HG02798 (cell line): ENCODE measurements around the gene IGFBP4.

Experiments used
- ATAC-seq: cut with Tn5 transposase; IDR thresholded peaks from one replicate; pipeline ENCODE4 v1.9.1; 2021; ENCODE audit warnings: mild to moderate bottlenecking; ENCODE audit not compliant: unreplicated experiment, poor library complexity

The IGFBP4 gene

DNA sequence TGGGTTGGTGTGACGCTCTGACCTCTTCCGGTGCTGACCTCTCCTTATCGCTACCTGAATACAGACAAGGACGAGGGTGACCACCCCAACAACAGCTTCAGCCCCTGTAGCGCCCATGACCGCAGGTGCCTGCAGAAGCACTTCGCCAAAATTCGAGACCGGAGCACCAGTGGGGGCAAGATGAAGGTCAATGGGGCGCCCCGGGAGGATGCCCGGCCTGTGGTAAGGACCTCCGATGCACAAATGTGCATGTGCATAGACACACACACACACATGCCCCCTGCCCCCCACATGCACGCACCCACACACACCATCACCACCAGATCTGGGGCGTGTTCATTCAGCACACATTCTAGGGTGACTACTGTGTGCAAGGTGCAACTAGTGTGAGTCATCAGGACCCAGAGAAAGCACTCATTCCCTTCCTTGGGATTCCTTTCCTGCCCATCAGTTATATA, 9.7 kb downstream of the IGFBP4 start:
- no peak for ATAC-seq

DNA sequence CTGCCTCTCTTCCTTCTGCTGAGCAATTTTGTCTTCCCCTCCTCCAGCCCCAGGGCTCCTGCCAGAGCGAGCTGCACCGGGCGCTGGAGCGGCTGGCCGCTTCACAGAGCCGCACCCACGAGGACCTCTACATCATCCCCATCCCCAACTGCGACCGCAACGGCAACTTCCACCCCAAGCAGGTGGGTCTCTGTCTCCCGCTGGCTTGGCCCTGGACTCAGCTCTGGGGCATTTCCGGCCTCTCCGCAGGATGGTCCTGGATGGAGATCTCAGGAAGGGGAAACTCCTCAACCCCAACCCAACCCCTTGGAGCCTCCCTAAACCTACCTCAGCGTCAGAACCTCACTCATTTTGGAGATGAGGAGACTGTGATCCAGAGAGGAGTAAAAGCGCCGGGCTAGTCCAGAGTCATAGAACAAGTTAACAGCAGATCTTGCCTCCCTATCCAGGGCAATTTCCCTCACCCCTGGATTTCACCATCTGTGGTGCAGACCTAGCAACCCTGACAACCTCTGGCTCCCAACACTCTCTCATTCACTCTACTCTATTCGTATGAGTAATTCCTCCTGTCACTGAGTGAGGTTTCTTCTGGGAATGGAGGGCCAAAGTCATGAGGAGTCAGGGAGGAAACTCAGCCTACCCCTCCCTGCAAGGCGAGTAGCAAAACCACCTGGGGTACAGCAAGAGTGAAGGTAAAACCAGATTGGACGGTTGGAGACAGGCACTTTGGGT, 10.8 kb downstream of the IGFBP4 start:
- no peak for ATAC-seq

DNA sequence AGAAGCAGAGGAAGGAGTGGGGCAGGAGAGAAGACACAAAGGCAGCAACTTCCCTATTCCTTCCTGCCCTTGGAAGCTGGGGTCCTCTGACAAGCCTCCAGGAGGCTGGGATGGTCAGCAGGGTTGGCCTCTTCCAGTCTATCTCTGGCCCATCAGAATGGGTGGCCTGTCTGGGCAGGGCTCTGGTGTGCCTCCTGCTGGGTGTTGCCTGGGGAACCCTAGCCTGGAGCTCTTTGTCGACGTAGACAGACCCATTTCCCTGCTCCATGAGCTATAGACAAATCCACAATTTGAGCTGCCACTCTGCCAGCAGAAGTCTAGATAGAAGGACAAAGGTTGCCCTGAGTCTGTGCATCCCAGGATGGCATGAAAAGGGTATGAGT, 11.4 kb downstream of the IGFBP4 start:
- ATAC-seq, result no peak

DNA sequence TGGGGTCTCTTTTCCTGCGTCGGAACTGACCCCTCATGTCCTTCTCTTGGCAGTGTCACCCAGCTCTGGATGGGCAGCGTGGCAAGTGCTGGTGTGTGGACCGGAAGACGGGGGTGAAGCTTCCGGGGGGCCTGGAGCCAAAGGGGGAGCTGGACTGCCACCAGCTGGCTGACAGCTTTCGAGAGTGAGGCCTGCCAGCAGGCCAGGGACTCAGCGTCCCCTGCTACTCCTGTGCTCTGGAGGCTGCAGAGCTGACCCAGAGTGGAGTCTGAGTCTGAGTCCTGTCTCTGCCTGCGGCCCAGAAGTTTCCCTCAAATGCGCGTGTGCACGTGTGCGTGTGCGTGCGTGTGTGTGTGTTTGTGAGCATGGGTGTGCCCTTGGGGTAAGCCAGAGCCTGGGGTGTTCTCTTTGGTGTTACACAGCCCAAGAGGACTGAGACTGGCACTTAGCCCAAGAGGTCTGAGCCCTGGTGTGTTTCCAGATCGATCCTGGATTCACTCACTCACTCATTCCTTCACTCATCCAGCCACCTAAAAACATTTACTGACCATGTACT, 13.2 kb downstream of the IGFBP4 start:
- no peak for ATAC-seq

DNA sequence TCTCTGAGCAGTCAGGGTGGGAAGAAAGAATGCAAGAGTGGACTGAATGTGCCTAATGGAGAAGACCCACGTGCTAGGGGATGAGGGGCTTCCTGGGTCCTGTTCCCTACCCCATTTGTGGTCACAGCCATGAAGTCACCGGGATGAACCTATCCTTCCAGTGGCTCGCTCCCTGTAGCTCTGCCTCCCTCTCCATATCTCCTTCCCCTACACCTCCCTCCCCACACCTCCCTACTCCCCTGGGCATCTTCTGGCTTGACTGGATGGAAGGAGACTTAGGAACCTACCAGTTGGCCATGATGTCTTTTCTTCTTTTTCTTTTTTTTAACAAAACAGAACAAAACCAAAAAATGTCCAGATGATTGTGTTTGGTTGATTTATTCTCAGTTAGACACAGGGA, 14.1 kb downstream of the IGFBP4 start:
- no peak for ATAC-seq

DNA sequence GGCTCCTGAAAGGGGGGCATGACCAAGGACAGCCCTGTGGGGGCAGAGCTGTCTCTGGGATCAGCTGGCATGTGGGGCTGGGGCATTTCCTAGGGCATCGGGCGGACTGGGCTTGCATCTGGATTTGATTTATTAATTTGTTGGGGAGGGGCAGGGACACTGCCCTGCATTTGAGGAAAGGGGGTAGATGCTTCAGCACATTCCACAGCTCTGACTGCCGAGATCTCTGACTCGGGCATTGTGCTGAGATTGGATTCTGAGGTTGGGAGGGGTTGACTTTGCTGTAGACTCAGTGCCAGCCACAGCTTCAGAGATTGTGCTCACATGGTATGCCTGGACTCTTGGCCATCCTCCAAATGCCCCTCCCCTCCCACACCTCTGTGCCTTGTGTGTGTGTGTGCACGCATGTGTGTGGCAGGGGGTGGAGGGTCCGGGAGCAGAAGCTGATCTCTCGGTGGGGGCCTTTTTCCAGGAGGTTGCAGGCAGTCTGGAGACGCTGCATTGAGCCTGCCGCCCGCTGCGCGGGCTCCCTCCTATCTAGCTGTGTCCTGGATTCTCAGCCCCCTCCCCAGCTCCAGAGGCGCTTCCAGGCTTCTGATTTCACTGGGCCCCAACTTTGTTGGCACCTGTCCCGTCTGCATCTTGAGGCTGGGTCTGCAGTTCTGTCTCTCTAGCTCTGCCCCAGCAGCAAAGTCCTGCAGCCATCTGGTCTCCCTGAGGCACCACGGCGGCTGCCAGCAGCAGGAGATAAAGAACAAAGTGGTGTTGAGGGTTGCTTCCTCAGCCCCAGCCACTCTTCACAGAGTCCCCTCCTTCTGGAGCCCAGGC, 14.9 kb downstream of the IGFBP4 start:
- ATAC-seq, result no peak

DNA sequence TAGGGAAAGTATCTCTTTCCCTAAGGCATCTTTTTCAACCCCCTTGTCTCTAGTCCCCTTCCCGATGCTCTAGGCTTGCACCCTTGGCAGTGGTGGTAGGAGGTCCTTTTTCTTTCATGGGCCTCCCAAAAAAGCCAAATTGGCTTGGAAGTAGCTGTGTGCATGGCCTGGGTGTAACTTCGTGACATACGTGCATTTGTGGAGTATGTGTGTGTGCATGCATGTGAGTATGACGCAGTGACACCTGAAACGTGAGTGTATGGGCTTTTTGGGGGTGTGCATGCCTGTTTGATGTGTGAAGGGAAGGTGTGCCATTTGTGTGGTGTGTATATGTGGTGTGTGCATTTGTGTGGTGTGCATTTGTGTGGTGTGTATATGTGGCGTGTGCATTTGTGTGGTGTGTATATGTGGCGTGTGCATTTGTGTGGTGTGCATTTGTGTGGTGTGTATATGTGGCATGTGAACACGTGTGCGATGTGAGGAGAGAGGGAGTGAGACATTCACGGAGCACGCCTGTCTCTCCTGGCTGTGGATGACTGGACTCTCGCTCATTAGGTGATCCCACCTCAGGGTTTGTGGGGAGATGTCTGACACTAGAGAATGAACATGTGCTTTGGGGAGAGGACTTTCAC, 15.7 kb downstream of the IGFBP4 start:
- ATAC-seq, result no peak

DNA sequence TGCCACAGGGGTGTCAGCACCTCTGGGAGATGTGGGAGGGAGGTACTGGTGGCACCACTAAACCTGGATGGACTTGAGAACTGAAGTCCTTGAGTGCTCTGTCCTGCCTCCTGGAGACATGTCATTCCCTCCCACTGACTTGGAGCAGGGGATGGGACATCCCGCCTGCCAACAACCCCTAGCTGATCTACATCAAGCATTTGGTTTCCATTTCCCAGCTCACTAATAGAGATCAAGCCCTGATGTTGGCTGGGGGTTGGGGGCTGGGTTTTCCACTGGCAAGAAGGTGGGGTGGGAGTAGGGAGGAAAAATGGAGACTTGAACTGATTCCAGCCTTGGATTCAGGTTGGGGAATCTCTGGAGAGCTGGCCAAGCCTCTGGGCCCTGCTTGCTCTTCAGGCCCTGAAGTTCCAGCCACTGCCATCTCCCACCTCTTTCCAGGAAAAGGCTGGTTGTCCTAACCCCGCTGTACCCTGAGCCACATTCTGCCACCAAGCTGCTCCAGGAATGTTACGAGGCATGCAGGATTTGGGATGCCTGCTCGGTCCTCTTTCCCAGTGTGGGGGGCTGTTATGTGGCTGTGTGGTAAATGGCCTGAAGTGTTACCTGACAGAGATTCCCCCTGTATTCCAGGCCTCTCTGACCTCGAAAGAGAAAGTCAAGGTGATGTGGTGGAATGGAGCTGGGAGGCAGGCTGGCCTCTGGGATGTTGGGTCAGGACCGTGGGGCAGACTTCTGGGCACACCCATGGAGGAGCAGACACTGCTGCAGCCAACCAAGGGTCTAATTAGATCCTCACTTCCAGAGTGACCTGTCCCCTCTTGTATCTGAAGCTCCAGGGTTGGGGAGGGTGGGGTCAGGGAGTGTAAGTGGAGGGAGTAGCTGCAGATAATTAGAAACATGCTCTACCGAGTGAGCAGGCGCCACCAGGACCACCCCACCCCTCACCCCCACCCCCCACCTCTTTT, 16.7 kb downstream of the IGFBP4 start:
- ATAC-seq, result no peak

DNA sequence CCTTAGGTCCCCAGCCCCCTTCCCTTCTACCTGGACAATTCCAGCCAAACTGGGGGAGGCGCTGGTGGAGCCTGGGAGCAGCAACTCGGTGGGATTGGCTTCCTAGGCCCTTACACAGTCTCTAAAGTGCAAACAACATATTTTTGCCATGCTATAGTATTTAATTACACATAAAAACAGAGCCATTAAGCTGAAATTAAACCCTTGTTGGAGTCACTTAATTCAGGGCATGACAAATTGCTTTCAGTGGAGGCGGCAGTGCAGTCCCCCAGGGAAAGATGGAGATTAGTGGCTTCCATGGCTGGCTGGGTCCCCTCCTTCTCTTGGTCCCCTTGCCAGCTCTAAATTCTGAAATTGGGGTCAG, 17.3 kb downstream of the IGFBP4 start:
- ATAC-seq, result no peak

DNA sequence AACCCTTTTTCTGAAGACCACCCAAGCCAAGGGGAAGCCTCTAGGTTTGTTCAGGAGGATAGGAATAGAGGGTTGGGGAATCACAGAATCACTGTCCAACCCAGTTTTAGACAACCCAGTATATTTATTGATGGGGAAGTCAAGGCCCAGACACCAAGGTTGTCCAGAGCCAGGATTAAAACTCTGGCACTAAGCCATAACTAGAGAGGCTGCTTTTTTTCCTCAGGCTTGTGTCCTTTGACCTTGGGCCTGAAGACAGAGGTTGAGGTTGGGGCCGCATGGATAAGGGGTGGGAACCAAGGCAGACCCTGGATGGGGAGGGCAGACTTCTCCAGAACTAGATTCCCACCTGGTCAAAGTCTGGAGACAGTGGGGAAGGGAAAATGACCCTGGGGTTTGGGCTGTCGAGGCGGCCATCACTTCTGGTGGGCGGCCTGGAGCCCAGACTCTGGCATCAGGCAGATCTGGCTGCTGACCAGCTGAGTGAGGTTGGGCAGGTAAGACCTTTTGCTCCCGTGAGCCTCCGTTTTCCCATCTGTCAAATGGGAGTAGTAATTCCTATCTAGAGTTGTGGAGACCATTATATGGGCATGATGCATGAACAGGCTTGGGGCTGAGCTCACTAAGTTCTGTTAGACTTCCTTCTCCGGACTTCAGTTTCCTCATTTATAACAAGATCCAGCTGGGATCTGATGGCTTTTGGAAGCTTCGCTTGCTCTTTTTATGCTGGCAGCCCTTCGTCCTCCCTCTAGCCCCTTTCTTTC, 17.9 kb downstream of the IGFBP4 start:
- ATAC-seq, result no peak

DNA sequence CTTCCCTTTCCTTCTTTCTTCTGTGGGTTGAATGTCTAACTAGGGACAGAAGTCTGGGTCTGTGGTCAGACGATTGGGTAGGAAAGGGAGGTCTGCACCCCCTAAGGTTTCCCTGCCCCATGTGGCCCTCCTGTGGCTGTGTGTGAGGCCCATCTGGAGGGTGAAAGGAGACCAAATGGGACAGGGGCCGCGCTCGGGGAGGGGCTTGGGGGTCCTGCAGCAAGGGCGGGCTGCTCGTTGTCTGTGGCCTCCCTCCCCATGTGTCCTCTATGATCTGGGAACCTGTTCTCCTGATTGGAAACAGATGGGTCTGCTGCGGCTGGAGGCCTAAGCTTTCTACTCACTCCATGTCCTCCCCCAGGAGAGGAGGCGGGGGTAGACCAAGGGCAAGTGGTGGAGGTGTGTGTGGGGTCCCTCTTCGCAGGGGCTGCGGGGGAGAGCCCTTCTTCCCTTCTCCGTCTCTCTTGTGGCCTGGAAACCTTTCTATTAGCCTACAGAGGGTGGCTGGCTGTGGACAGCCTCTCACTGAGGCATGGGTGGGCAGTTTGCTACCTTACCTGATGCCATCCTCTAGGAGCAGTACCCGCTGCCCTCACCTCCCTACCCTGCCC, 18.6 kb downstream of the IGFBP4 start:
- no peak for ATAC-seq

DNA sequence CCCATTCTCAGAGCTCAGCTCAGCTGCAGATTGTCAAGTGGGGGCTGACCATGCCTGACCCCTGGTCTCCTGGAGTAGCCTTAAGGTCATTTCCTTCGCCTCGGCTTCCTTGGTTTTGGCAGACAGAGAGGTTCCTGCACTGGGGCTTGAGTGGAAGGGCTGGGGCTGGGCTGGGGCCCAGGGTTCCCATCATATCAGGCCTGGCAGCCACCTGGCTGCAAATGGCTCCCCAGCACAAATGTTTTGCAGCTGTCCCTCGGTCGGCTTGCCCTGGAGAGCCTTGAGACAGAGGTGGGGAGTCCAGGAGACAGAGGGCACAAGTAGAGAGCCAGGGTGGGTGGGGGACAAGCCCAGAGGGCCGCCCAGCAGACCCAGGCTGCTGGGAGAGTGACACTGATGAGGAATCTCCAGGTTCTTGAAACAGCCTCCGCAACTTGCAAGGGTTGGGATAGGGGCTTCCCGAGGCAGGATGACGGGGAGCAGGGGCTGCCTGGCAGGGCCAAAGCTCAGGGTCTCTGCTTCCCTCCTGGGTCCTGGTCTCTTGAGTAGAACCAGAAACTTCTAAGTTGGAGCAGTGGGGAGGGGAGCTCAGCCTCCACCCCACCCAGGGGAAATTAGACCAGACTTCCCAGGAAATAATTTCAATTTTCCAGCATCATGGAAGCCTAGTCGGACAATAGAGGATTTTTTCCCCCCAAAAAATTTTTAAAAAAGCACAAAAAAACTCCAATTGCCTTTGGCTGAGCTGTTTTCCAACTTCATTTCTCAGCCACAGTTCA, 19.3 kb downstream of the IGFBP4 start:
- no peak for ATAC-seq

DNA sequence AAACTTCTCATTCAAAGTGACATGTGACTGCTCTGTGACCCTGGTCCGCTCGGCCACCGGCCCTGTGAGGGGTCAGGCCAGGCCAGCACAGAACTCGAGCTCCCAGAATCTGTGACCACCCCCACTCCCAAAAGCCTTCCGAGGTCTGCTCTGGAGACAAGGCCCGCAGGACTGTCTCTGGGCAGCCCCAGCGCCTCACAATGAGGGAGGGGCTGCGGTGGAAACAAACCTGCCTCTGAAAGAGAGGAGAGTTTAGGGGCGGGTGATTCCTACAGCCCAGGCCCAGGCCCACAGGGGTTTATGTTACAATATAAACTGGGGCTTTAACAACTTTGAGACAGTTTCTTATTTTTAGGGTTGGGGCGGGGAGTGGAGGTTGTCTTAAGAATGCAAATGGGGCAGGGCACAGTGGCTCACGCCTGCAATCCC, 19.9 kb downstream of the IGFBP4 start:
- ATAC-seq, result no peak

DNA sequence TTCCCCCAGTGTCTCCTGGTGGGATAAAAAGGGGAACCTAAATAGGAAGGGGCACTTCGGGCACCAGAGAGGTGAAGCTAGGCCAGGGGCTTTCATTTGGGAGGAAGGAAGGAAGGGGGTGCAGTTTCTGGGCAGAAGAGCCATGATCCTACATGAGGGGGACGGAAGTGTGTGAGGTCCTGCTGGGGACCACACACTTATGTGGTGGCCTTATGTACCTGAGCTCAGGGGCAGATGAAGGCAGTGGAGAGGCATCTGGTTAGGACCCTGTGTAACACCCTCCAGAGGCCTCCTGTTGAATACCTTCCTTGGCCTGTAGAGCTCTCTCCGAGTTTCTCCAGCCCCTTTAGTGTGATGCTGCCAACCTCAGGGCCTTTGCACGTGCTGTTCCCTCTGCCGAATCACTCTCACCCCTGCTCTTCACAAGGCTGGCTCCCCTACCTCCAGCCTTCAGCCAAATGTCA, 21.2 kb downstream of the IGFBP4 start:
- no peak for ATAC-seq

DNA sequence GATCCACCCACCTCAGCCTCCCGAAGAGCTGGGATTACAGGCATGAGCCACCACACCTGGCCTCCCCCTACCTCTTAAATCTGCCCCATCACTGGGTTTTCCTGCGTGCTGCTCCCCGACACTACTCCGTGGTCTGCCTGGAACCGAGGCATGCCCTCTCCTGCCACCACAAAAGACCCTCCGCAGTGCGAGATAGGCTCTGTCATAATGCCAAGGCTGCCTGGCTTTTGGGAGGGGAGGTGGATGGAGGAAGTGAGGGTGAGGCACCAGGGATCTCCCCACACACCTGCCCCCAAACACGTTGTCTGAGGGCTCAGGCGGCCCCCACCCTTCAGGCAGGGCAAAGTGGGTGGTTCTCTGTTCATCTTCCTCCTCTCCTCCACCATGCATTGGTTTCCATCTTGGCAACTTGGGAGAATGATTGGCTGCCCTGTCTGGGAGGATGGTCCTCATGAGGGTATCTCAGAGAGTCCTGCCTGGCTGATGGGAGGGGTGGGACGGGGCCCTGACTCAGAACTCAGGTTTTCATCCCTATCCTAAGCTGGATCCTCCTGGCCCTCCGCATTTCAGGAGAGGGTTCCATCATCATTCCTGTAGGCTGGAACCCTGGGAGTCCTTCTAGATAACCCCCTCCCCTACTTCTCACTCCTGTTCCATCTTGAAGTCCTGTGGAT, 23.2 kb downstream of the IGFBP4 start:
- ATAC-seq, result no peak

DNA sequence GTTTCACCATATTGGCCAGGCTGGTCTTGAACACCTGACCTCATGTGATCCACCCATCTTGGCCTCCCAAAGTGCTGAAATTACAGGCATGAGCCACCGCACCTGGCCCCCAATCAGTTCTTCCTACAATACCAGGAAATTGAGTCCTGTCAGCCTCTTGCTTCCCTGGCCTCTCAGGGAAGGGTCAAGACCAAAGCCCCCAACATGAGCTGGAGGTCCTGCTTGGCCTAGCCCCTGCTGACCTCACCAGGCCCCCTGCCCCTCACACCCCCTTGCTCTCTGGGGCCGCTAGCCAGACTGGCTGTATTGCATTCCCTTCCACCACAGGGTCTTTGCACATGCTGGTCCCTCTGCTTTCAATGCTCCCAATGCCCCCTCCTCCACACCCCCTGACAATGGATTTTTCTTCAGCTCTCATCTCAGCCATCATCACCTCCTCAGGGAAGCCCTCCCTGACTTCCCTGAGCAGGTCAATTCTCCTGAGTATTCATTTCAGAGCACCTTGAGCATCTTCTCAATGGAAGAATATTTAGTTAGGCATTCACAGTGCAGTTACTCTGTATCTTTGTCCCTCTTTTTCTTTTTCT, 24.1 kb downstream of the IGFBP4 start:
- no peak for ATAC-seq

DNA sequence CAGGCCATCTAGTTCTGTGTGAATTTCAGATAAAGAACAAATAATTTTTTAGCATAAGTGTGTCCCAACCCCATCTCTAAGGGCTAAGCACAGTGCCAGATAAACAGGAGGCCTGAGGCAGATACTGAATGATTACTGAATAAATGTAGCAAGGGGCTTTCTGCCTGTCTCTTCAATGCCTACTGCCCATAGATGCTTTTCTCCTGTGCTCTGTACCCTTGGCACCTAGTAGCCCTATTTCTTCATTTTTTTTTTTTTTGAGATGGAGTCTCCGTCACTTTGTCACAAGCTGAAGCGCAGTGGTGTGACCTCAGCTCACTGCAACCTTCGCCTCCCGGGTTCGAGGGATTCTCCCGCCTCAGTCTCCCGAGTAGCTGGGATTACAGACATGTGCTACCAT, 25.3 kb downstream of the IGFBP4 start:
- no peak for ATAC-seq
